ACC112 (cell line): Measurements from ENCODE around the gene PRRX1.
A peak's percentile ranks its signal among the peaks of the same experiment; 100 is the strongest.

Experiments
- H2AFZ ChIP-seq: fragments of 200-600 bp; sonication (generic); one replicate; pipeline ENCODE4 v1.6.0; 2017; ENCODE audit warnings: antibody characterized with exemption, low read length; ENCODE audit not compliant: unreplicated experiment
- H3K27ac ChIP-seq: fragments of 200-600 bp; sonication (generic); 2 replicates; pipeline ENCODE4 v1.5.1; 2014; ENCODE audit warnings: low read depth, mild to moderate bottlenecking, antibody characterized with exemption, low read length, moderate library complexity
- H3K27me3 ChIP-seq: fragments of 200-600 bp; sonication (generic); 2 replicates; pipeline ENCODE4 v1.6.1; 2014; ENCODE audit warnings: mild to moderate bottlenecking, antibody characterized with exemption, low read length, moderate library complexity, mixed read lengths; ENCODE audit not compliant: insufficient read depth
- H3K36me3 ChIP-seq: fragments of 200-600 bp; sonication (generic); 2 replicates; pipeline ENCODE4 v1.6.1; 2016; ENCODE audit warnings: mild to moderate bottlenecking, antibody characterized with exemption, low read length, moderate library complexity, mixed read lengths; ENCODE audit not compliant: insufficient read depth
- H3K4me1 ChIP-seq: fragments of 200-600 bp; sonication (generic); one replicate; pipeline ENCODE4 v1.6.1; 2016; ENCODE audit warnings: low read length, mixed read lengths; ENCODE audit not compliant: insufficient read depth, unreplicated experiment, control insufficient read depth
- H3K4me3 ChIP-seq: fragments of 200-600 bp; sonication (generic); 2 replicates; pipeline ENCODE4 v1.5.1; 2014; ENCODE audit warnings: mild to moderate bottlenecking, low read depth, low read length
- H3K79me2 ChIP-seq: fragments of 200-600 bp; sonication (generic); one replicate; pipeline ENCODE4 v1.6.0; 2016; ENCODE audit warnings: low read length; ENCODE audit not compliant: control insufficient read depth, unreplicated experiment, insufficient read depth

The PRRX1 gene

DNA sequence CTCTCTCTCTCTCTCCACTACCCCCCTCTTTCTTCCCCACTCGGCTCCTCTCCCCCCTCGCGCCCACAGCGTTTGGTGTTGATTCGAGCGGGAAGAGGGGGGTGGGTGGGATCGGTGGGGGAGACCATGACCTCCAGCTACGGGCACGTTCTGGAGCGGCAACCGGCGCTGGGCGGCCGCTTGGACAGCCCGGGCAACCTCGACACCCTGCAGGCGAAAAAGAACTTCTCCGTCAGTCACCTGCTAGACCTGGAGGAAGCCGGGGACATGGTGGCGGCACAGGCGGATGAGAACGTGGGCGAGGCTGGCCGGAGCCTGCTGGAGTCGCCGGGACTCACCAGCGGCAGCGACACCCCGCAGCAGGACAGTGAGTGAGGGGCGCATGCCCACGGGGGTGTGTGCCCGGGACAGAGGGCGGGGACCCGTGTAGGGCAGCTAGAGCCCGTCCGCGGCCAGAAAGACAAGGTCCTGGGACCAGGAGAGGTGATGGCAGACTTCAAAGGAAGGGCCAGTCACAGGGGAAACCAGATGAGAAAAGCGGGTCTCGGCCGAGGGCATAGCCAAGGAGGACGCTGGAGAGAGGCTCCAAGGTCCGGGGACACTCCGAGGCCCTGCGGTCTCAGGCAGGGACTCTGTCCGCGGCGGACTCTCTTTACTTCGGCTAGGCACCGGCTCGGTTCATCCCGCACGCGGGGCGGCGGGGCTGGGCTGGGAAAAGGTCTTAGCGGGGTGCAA lies at the start of gene PRRX1:
PRRX1 (plus strand) TSS at position 39 of the 735 bp plus-strand sequence; CDS start at position 127, 88 bp downstream.
- no peaks in the 10 kb centered on the region for H3K27me3 ChIP-seq
- peak within 1 kb of the TSS; percentile 94 for H2AFZ ChIP-seq

DNA sequence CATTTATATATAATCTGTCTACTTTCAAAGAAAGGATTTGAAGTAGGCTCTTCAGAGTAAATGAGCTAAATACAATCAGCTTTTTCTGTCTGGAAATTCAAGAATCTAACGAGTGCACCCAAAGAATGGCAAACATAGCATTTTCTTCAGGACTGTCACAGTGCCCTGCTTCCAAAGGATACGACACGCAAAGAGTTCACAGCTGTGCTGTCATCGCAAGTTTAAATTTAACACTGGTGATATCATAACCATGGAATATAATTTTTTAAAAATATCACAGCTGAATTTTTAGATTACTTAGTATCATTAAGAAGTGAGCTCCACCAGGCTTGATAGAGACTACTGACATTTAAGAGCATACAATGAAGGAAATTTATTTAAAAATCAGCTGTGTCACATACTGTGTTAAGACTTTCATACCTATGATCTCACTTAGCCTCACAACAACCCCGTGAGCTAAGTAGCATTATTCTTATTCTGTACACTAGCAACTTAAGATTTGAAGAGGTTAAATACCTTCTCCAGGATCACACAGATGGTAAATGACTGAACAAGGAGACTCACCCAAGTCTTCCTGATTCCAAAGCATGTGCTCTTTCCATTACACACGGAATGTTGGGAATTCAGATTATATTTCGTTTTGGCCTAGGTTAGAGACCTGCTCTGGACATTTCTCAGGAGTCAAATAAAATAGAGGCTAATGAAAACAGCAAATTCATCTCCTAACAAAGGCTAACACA lies 46.2 kb upstream of the PRRX1 start:
- Histone ChIP-seq H3K27me3 (no peaks in the 10 kb centered on the region), H3K27ac (no peak overlapping the region), H3K36me3 (no peaks in the 10 kb centered on the region), H3K79me2 (no peaks in the 10 kb centered on the region), H3K4me3 (no peak overlapping the region), H3K4me1 (peaks cover 31% of the 10 kb centered on the region), H2AFZ (no peak overlapping the region)

More for the DNA sequence above, at the start of gene PRRX1:
- Histone ChIP-seq H3K27ac (peak within 1 kb of the TSS; percentile 87), H3K4me1 (peaks cover 14% of the 10 kb centered on the region), H3K79me2 (peaks cover 66% of the 10 kb centered on the region), H3K36me3 (no peaks in the 10 kb centered on the region), H3K4me3 (peak within 1 kb of the TSS; percentile 87)

DNA sequence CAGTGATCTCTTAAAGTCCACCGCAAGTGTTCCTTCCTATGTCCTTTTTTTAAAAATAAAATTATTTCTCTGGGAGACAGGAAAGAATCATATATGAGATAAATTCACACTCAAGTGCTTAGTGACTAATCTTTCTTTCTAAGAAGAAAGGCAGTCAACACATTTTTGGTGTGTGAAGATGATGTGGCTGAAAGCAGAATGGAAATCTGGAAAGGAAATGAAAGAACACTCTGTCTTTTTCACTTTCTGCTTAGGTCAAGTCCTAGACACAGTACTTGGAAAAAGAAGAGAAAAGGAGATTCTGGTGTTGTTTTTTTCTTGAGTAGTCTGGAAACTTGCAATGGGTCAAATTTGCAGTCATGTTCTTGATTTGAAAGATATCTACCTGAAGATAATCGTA lies 45.5 kb upstream of the PRRX1 start:
- Histone ChIP-seq H3K36me3 (no peaks in the 10 kb centered on the region), H3K27me3 (no peaks in the 10 kb centered on the region), H3K79me2 (no peaks in the 10 kb centered on the region), H3K27ac (no peak overlapping the region), H2AFZ (peak overlapping the region; percentile 36), H3K4me1 (peaks cover 37% of the 10 kb centered on the region), H3K4me3 (no peak overlapping the region)

DNA sequence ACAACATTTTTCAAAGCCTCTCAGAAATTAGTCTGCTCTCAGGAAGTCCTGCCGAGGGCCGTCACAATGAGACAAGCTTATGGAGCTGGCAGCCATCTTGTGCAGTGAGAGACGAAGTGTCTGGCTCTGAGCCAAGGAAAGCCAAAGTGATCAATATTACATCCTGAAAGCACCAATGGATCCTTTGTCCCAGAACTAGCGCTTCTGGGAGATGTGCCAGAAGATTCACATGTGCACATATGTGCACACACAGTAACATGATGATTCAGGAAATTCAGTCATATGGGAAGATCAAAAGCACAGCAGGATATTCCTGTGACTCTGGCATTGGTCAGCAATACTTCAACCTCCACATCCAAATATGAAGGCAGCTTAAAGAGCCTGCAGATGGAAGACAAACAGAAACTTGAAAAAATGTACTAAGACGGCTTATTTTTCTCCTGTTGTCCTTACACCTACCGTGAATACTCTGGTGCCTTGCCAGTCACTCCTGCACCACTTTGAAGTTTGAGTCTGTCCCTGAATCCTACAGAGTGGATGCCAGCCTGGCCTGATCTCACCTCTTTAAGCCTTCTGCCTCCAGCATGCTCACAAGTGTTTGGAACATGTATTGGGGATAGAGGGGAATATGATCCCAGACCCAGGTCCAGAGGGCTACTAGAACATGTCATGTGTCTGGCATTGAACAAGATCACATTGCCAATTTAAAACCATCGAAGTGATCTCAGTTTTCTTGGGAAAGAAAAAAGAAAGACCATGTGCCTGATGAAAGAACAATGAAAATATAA lies 44.5 kb upstream of the PRRX1 start:
- Histone ChIP-seq H3K4me1 (peaks cover 39% of the 10 kb centered on the region), H3K79me2 (no peaks in the 10 kb centered on the region), H3K27me3 (no peaks in the 10 kb centered on the region), H3K36me3 (no peaks in the 10 kb centered on the region; the same call in 1 of the 2 replicates), H3K4me3 (peak overlapping the region; percentile 14; the same call in 1 of the 2 replicates), H3K27ac (peak overlapping the region; percentile 64), H2AFZ (peak overlapping the region; percentile 81)

DNA sequence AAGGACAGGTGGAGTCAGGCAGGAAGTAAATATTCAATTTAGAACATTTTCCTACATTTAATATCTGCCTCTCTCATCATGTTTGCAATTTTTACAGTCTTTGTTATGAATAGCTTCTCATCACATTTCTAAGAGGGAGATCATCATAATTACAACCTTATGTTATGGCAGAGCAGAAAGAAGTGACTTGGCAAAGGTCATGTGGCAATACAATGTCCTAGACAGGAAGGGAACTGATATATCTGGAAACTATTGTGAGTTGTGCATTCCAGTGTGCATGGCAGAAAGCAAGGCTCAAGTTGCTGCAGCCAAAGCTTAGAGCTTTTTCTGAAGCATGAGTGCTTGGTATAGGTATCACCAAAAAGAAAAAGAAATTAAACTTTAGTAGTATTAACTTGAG lies 43.8 kb upstream of the PRRX1 start:
- Histone ChIP-seq H3K27ac (peak overlapping the region; percentile 64), H3K79me2 (no peaks in the 10 kb centered on the region), H3K4me3 (no peak overlapping the region; the same call in 1 of the 2 replicates), H2AFZ (peak overlapping the region; percentile 21), H3K4me1 (peaks cover 39% of the 10 kb centered on the region), H3K36me3 (no peaks in the 10 kb centered on the region; the same call in 1 of the 2 replicates), H3K27me3 (no peaks in the 10 kb centered on the region)

DNA sequence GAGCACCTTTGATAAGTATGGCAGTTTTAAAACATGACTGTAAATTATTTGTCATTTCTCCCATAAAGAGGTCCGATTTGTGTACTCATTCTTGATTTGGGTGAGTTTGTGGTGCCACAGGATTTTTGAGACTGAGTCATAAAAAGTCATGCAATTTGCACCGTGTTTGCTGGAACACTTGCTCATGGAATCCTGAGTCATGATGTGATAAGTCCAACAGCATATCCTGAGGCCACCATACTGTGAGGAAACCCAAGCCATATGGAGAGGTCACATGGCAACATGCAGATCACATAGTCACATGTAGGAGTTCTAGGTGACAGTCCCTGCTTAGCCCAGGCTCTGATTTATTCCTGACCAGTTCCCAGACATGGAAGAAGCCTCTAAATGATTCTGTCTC lies 40.8 kb upstream of the PRRX1 start:
- Histone ChIP-seq H3K27me3 (no peaks in the 10 kb centered on the region), H3K4me3 (peak overlapping the region; percentile 5; the same call in 1 of the 2 replicates), H2AFZ (no peak overlapping the region), H3K4me1 (peaks cover 39% of the 10 kb centered on the region), H3K36me3 (no peaks in the 10 kb centered on the region; the same call in 1 of the 2 replicates), H3K27ac (peak overlapping the region; percentile 75), H3K79me2 (no peaks in the 10 kb centered on the region)

DNA sequence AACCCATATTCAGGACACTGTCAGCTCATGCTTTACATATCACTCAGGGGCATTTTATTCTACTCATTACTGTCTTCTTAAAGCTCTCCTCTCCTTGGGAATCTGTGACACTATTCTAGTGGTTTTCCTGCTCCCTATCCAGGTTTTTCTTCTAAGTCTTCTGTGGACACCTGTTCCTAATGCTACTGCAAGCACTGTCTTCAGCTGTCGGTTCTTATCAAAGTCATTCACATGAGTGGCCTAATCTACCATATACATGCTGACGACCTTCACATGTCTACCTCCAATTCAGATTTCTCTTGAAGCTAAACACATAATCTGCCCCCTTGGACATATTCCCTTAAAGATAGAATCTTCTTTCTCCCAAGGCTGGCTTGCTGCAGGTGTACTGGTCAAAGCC lies 39.8 kb upstream of the PRRX1 start:
- peaks cover 32% of the 10 kb centered on the region for H3K4me1 ChIP-seq
- H3K36me3 ChIP-seq: no peaks in the 10 kb centered on the region; the same call in 1 of the 2 replicates
- H3K4me3 ChIP-seq: no peak overlapping the region
- H3K27me3 ChIP-seq: no peaks in the 10 kb centered on the region
- H3K79me2 ChIP-seq: no peaks in the 10 kb centered on the region
- no peak overlapping the region for H2AFZ ChIP-seq
- H3K27ac ChIP-seq: no peak overlapping the region

DNA sequence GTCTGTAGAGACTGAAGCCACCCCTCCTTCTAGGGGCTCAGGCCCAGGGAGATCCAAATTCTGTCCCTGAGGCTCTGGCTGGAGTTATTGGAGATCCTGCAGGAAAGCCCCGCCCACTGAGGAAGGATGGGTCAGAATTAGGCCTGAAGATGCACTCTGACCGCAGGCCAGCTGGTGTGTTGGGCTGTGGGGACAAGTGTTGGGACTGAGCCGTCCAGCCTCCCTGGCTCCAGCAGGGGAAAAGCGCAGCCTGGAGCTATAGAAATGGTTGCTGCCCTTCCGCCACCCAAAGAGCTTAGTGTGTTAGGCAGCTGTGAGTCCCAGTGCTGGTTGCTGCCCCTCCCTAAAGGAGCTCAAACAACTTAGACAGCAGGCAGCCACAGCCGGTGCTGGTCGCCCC lies 33.0 kb upstream of the PRRX1 start:
- Histone ChIP-seq H2AFZ (no peak overlapping the region), H3K27me3 (no peaks in the 10 kb centered on the region), H3K36me3 (no peaks in the 10 kb centered on the region), H3K4me1 (peaks cover 14% of the 10 kb centered on the region), H3K79me2 (no peaks in the 10 kb centered on the region), H3K4me3 (no peak overlapping the region), H3K27ac (no peak overlapping the region)

DNA sequence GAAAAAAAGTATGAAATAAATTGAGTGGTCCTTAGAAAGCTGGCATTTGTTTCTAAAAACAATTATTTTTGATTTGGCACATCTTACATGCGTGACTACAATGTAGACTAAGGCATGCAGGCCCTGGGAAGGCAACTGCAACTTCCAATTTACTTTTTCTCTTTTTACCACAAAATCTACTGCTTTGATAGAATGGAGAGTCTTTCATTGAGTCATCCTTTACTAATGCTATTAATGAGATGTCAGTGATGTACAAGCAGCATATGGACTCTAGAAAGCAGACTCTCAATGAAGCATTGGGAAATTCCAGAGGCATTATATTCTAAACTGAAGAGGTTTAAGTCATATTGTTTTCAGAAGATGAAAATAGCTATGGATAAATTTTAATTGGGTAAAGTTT lies 29.6 kb upstream of the PRRX1 start:
- peaks cover 14% of the 10 kb centered on the region for H3K4me1 ChIP-seq
- no peak overlapping the region for H2AFZ ChIP-seq
- H3K4me3 ChIP-seq: no peak overlapping the region
- peak overlapping the region; percentile 46 for H3K27ac ChIP-seq
- H3K27me3 ChIP-seq: no peaks in the 10 kb centered on the region
- no peaks in the 10 kb centered on the region for H3K79me2 ChIP-seq
- H3K36me3 ChIP-seq: no peaks in the 10 kb centered on the region

DNA sequence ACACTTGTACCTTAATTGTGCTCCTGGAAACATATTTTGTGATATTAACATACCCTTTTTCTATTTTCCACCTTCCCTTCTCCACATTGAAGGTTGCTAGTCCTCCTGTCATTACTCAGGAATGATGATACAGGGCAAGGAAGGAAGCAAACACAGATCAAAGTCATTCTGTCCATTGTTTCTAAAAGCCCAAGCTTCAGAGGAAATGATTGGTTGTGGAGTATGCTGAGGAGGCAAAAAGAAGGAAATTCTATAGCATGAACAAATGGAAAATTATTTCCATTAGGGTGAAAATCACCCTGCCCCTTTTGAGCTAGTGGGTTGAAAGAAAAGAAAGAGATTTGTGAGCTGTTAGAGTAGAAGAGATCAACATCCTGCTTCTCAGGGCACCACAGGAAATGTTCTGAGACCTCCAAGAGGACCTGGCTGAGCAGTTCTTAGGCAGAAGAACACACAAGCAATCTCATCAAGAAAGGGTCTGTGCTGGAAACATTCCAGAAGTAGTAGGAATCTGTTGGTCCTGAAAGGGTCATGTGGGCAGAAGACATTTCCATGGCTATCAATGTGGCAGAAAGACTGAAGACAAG lies 29.0 kb upstream of the PRRX1 start:
- Histone ChIP-seq H3K27me3 (no peaks in the 10 kb centered on the region), H3K4me3 (no peak overlapping the region), H2AFZ (no peak overlapping the region), H3K4me1 (peaks cover 14% of the 10 kb centered on the region), H3K36me3 (no peaks in the 10 kb centered on the region), H3K79me2 (no peaks in the 10 kb centered on the region), H3K27ac (peak overlapping the region; percentile 46)
